HepG2 (cell line): ENCODE data around the gene NT5C1B. TPM values are rescaled to one million over a fixed set of nuclear protein-coding genes. Genes with fewer than 3 reads are reported as not detected.

Experiments
- ATAC-seq: fragments of 200-7000 bp; cut with Tn5 transposase; 3 replicates; pipeline ENCODE4 v1.9.1; 2020; ENCODE audit warnings: mild to moderate bottlenecking, moderate library complexity
- BruUV-seq: library from RNA; stranded (reverse); fragments of 400-500 nt; replicated peaks from 2 replicates; lab custom pipeline; 2021; lab: Mats Ljungman, UMichigan
- CTCF ChIA-PET: fragments of 300-600 bp; formaldehyde crosslinking; extraction: SDS; loops from one replicate; lab custom pipeline; 2021; ENCODE audit warnings: low total read pairs, inconsistent platforms, low intra/inter-chr PET ratio; lab: Yijun Ruan, JAX
- POLR2A ChIA-PET: fragments of 350-600 bp; sonication (Branson Sonifier 250); formaldehyde crosslinking; loops from one replicate; lab custom pipeline; 2020; ENCODE audit warnings: antibody characterized with exemption, inconsistent platforms; lab: Yijun Ruan, JAX
- DNase-seq: peaks from one replicate; pipeline ENCODE4 v3.0.0-alpha.2; 2015; ENCODE audit warnings: low spot score
- FAIRE-seq: peaks from 3 replicates; lab custom pipeline; 2011; peaks lifted over from hg19 to GRCh38; lab: Jason Lieb, UNC
- H2AFZ ChIP-seq: one replicate; pipeline ENCODE4 v1.6.1; 2011; ENCODE audit warnings: low read length, inconsistent platforms
- H3K27ac ChIP-seq: fragments of 300-600 bp; 3 replicates; pipeline ENCODE4 v1.8.0; 2011; ENCODE audit warnings: mixed run types, mild to moderate bottlenecking, mixed read lengths, low read length, inconsistent platforms; ENCODE audit not compliant: insufficient read depth; ENCODE audit errors: extremely low read length
- H3K27me3 ChIP-seq, 2 experiments: fragments of 200-600 bp in 1 of 2; 2 replicates in 1 of 2; 3 replicates in 1 of 2; pipeline versions ENCODE4 v1.6.0 to v1.8.0; 2011; ENCODE audit warnings: low read length in 2 of 2, mild to moderate bottlenecking in 2 of 2, moderate library complexity in 2 of 2, inconsistent platforms in 1 of 2; ENCODE audit not compliant: insufficient read depth in 2 of 2, control insufficient read depth in 1 of 2
- H3K36me3 ChIP-seq, 2 experiments: fragments of 200-600 bp in 1 of 2; replicated peaks in 1 of 2; 2 replicates in 1 of 2; 3 replicates in 1 of 2; pipeline versions ENCODE4 v1.5.1 to v1.8.0; 2011; ENCODE audit warnings: low read length in 2 of 2, inconsistent platforms in 1 of 2; ENCODE audit not compliant: insufficient read depth in 2 of 2, control insufficient read depth in 1 of 2
- H3K4me1 ChIP-seq: 2 replicates; pipeline ENCODE4 v1.5.1; 2012; ENCODE audit warnings: low read length, inconsistent platforms; ENCODE audit not compliant: insufficient read depth
- H3K4me2 ChIP-seq: 2 replicates; pipeline ENCODE4 v1.6.0; 2011; ENCODE audit warnings: low read depth, low read length, inconsistent platforms
- H3K4me3 ChIP-seq, 3 experiments: fragments of 200-600 bp in 1 of 3; sonication (generic), shearing (Covaris generic) in 1 of 3; replicated peaks in 1 of 3; 2 replicates each; pipeline ENCODE4 v1.5.1; 2011 to 2016; ENCODE audit warnings: low read length in 3 of 3, inconsistent platforms in 2 of 3, low read depth in 2 of 3, mild to moderate bottlenecking in 2 of 3, control low read depth in 1 of 3, mixed read lengths in 1 of 3; ENCODE audit not compliant: insufficient read depth in 1 of 3
- H3K79me2 ChIP-seq: one replicate; pipeline ENCODE4 v1.6.1; 2011; ENCODE audit warnings: low read length, inconsistent platforms; ENCODE audit not compliant: insufficient read depth
- H3K9ac ChIP-seq: 2 replicates; pipeline ENCODE4 v1.6.0; 2011; ENCODE audit warnings: mild to moderate bottlenecking, low read depth, low read length, inconsistent platforms; ENCODE audit not compliant: insufficient read depth
- H3K9me3 ChIP-seq: 2 replicates; pipeline ENCODE4 v1.5.1; 2012; ENCODE audit warnings: mild to moderate bottlenecking, low read length
- H4K20me1 ChIP-seq: 2 replicates; pipeline ENCODE4 v1.6.0; 2011; ENCODE audit warnings: inconsistent platforms, mild to moderate bottlenecking, low read length, moderate library complexity; ENCODE audit not compliant: insufficient read depth
- ARID3A ChIP-seq: IDR thresholded peaks from 2 replicates; pipeline ENCODE4 v1.6.1; 2012; ENCODE audit warnings: low read depth, low read length, improper control_type of control experiment
- CCAR2 ChIP-seq: fragments of 200-400 bp; formaldehyde crosslinking; optimal IDR thresholded peaks from 2 replicates; pipeline ENCODE3; 2018; ENCODE audit warnings: low read depth, mild to moderate bottlenecking, low read length, moderate library complexity
- MAFG ChIP-seq: sonication (generic); formaldehyde crosslinking; IDR thresholded peaks from 2 replicates; pipeline ENCODE4 v1.5.1; 2020; ENCODE audit warnings: mild to moderate bottlenecking, missing genetic modification reagents
- SP2 ChIP-seq: sonication (generic); formaldehyde crosslinking; IDR thresholded peaks from 2 replicates; pipeline ENCODE4 v1.5.1; 2020; ENCODE audit warnings: mild to moderate bottlenecking, missing genetic modification reagents
- ZFP91 ChIP-seq: sonication (generic); formaldehyde crosslinking; IDR thresholded peaks from 2 replicates; pipeline ENCODE4 v1.9.0; 2022; ENCODE audit warnings: missing genetic modification reagents, mild to moderate bottlenecking, borderline replicate concordance
- ZNF326 ChIP-seq: sonication (generic); formaldehyde crosslinking; IDR thresholded peaks from 2 replicates; pipeline ENCODE4 v1.4.0; 2020; ENCODE audit warnings: missing genetic modification reagents, borderline replicate concordance
- ZNF446 ChIP-seq: sonication (generic); formaldehyde crosslinking; IDR thresholded peaks from 2 replicates; pipeline ENCODE4 v1.5.0; 2020; ENCODE audit warnings: mild to moderate bottlenecking, missing genetic modification reagents
- ZNF503 ChIP-seq: sonication (generic); formaldehyde crosslinking; IDR thresholded peaks from 2 replicates; pipeline ENCODE4 v1.4.0; 2020; ENCODE audit warnings: missing genetic modification reagents
- ZNF558 ChIP-seq: sonication (generic); formaldehyde crosslinking; IDR thresholded peaks from 2 replicates; pipeline ENCODE4 v1.9.0; 2022; ENCODE audit warnings: mild to moderate bottlenecking, missing genetic modification reagents, borderline replicate concordance
- WGBS: methylation state at CpG from one replicate; pipeline ENCODE4 v1.1.6; 2017; ENCODE audit warnings: low lambda C conversion rate; 5-methylcytosine and 5-hydroxymethylcytosine counted together
- in situ Hi-C: cut with HindIII; loops from 2 replicates; pipeline ENCODE4 v1.10.0; 2017; ENCODE audit warnings: low pct_unique_long_range_greater_than_20kb; ENCODE audit not compliant: extremely low pct_ligation_motif_present
- intact Hi-C: fragments of 100-400 bp; cut with micrococcal nuclease; formaldehyde crosslinking; loops from one replicate; pipeline ENCODE4 v1.10.0; 2022; ENCODE audit not compliant: unreplicated experiment
- polyA plus RNA-seq, 8 experiments: library from polyadenylated mRNA; depleted of rRNA in 3 of 8; stranded (reverse) in 7 of 8; unstranded in 1 of 8; fragments of >200 nt; fragmentation: Illumina TruSeq in 4 of 8; extraction: Trizol in 4 of 8; gene quantifications; 2 replicates each; pipeline versions ENCODE4 v1.2.1 to v1.2.3, GENCODE V29; 2011 to 2016; ENCODE audit warnings: low read depth in 4 of 8, missing spikeins in 1 of 8, mixed read lengths in 1 of 8; ENCODE audit not compliant: insufficient read depth in 1 of 8
- total RNA-seq, 5 experiments: library from RNA; depleted of rRNA; stranded (reverse); fragments of >200 nt; fragmentation: Illumina TruSeq; extraction: Trizol; gene quantifications; 2 replicates each; pipeline ENCODE4 v1.2.3, GENCODE V29; 2016; ENCODE audit warnings: low read depth in 1 of 5

Gene NT5C1B
- total and polyA plus RNA-seq, 2 of the 13 experiments (the other 11 are each of a cell fraction or from before 2014, with no cell fraction given), result not detected

- Histone ChIP-seq H3K9me3 (no peaks in the 10 kb centered on the region), H3K4me3 (no peak overlapping the region), H2AFZ (no peak overlapping the region), H4K20me1 (no peaks in the 10 kb centered on the region), H3K27me3 (no peaks in the 10 kb centered on the region), H3K9ac (no peak overlapping the region), H3K27ac (no peak overlapping the region), H3K36me3 (no peaks in the 10 kb centered on the region), H3K4me1 (no peaks in the 10 kb centered on the region), H3K79me2 (no peaks in the 10 kb centered on the region), H3K4me2 (no peak overlapping the region)
- DNase-seq, result no peak
- CTCF ChIA-PET, result no interaction called here
- ATAC-seq, result no peak
- POLR2A ChIA-PET, result no interaction called here
- no TSS peak for BruUV-seq
- WGBS, result 58% methylated on average over 2 of the region's 2 CpGs
- in situ Hi-C loops (no loop called here), intact Hi-C loops (no loop called here)
- TF ChIP-seq ZNF446, result no peak
- TF ChIP-seq MAFG (CRISPR knock-in tag), result no peak
- no peak for TF ChIP-seq SP2 (CRISPR knock-in tag)
- no peak for TF ChIP-seq CCAR2
- TF ChIP-seq ZNF503, result no peak
- TF ChIP-seq ZNF326 (CRISPR knock-in tag), result no peak
- no peak for TF ChIP-seq ZNF558
- no peak for TF ChIP-seq ARID3A
- TF ChIP-seq ZFP91 (CRISPR knock-in tag), result no peak
- TF ChIP-seq, all 625 proteins: peak for 0
- FAIRE-seq, result no peak
Measured at GRCh38 chr2:18619091-18619490, 29.7 kb upstream of the NT5C1B start.
